ENCODE measurements around the gene PRSS50. TPM values are rescaled to one million over a fixed set of nuclear protein-coding genes. Genes with fewer than 3 reads are reported as not detected.

The PRSS50 gene
- total RNA-seq, 2 donors from 2014 or later = 0.14 to 0.80 TPM

DNA sequence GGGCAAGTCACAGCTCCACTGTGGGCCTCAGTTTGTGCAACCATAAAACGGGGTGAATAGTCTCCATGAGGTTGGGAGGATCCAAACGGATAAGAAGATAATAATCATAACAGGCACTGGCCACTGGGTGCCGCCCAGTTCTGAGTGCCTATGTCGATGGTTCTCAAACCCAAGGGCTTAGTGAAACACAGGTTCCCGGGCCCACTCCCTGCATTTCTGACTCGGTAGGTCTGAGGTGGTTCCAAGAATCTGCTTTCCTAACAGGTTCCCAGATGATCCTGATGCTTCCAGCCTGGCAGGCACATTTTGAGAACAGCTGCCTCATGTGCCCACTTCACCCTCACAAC, 45.3 kb downstream of the PRSS50 start:
- Histone ChIP-seq H3K27ac (no peak overlapping the region), H3K36me3 (no peaks in the 10 kb centered on the region), H3K27me3 (replicated peaks; ENCODE audit: insufficient read depth) (no peaks in the 10 kb centered on the region), H3K4me3 (no peak overlapping the region), H3K9me3 (no peaks in the 10 kb centered on the region), H3K4me1 (replicated peaks) (no peaks in the 10 kb centered on the region)
- intact Hi-C loops (cut with DNase I) = no loop called here
- no peak for TF ChIP-seq POLR2A (IDR thresholded peaks at IDR 0.05)
- no peak for TF ChIP-seq POLR2AphosphoS5 (IDR thresholded peaks at IDR 0.05)
- no peak for DNase-seq (ENCODE audit: low spot score)
- WGBS = 91% methylated on average over 6 of the region's 6 CpGs

DNA sequence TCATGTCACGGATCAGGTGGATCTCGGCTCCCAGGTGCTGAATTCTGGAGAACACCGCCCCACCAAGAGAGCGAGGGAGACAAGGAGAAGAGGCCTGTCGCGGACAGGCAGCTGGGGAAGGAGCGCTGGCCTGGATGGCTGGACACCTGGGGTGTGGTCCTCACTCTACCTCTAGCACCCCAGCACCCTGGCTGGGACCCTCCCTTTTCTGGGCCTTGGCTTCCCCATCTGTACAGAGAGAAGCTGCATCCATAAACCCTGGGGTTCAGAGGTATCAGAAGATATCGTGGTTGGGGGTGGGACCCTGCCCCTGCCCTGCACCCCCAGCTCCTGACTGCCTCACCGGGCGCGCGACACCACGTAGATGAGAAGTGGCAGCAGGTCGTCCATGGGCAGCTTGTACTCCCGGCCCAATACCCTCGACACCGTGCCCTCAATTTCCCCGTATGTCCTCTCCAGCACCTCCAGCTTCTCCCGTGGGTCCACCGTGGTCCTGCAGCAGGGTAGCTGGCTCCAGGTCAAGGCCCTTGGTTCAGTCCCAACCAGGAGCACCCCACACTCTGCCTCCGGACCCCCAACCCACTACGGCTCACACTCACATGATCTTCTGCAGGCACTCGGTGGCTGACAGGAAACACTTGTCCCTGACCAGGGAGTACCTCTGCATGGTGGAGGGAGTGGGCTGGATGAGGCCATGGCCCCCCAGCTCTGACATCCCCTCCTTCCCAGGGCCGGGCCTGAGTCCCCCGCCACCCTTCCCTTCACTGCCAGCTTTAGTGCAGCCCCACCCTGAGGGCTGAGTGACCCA, 45.9 kb downstream of the PRSS50 start:
- no peak for DNase-seq (ENCODE audit: low spot score)
- WGBS = 88% methylated on average over 25 of the region's 25 CpGs
- H3K27ac ChIP-seq = no peak overlapping the region

DNA sequence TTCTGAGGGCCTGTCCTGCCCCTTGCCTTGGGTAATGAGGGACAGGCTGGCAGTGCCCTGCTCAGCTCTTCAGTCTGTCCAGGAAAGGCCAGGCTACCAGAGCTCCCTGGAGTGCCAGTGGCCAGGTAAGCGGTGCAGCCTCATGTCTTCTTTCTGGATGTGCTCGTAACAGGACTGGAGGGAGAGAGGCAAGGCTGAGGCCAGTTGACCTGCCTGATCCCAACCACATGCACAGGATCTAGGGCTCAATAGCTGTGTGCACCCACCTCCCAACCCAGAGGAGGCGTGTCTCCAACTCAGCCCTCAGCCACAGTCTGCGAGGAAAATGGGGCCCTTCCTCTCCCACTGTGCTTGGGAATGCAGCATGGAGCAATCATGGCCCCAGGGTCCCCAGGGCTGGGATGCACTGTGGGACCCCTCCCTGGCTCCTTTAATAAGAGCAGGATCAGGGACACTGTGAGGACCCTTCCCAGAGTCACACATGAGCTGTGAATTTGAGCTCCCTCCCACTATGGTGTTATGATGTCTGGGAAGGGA, 46.7 kb downstream of the PRSS50 start:
- intact Hi-C loops (cut with DNase I) = no loop called here
- H3K27me3 ChIP-seq (replicated peaks; ENCODE audit: insufficient read depth) = no peaks in the 10 kb centered on the region
- no peak for DNase-seq (ENCODE audit: low spot score)
- H3K36me3 ChIP-seq = no peaks in the 10 kb centered on the region
- H3K9me3 ChIP-seq = no peaks in the 10 kb centered on the region
- H3K4me1 ChIP-seq (replicated peaks) = peaks cover 5% of the 10 kb centered on the region
- no peak overlapping the region for H3K27ac ChIP-seq
- TF ChIP-seq POLR2A (IDR thresholded peaks at IDR 0.05) (no peak), POLR2AphosphoS5 (IDR thresholded peaks at IDR 0.05) (no peak)
- TF ChIP-seq, protein P1, sequence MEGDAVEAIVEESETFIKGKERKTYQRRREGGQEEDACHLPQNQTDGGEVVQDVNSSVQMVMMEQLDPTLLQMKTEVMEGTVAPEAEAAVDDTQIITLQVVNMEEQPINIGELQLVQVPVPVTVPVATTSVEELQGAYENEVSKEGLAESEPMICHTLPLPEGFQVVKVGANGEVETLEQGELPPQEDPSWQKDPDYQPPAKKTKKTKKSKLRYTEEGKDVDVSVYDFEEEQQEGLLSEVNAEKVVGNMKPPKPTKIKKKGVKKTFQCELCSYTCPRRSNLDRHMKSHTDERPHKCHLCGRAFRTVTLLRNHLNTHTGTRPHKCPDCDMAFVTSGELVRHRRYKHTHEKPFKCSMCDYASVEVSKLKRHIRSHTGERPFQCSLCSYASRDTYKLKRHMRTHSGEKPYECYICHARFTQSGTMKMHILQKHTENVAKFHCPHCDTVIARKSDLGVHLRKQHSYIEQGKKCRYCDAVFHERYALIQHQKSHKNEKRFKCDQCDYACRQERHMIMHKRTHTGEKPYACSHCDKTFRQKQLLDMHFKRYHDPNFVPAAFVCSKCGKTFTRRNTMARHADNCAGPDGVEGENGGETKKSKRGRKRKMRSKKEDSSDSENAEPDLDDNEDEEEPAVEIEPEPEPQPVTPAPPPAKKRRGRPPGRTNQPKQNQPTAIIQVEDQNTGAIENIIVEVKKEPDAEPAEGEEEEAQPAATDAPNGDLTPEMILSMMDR (IDR thresholded peaks at IDR 0.05) = no peak
- H3K4me3 ChIP-seq = no peak overlapping the region
- 100% methylated on average over 4 of the region's 4 CpGs for WGBS

More for the DNA sequence above, 45.9 kb downstream of the PRSS50 start:
- TF ChIP-seq POLR2A (IDR thresholded peaks at IDR 0.05) (no peak), POLR2AphosphoS5 (IDR thresholded peaks at IDR 0.05) (no peak)
- TF ChIP-seq, protein P1 (IDR thresholded peaks at IDR 0.05) = no peak
- Histone ChIP-seq H3K36me3 (no peaks in the 10 kb centered on the region), H3K4me1 (replicated peaks) (no peaks in the 10 kb centered on the region), H3K4me3 (no peak overlapping the region), H3K27me3 (replicated peaks; ENCODE audit: insufficient read depth) (no peaks in the 10 kb centered on the region), H3K9me3 (no peaks in the 10 kb centered on the region)
- intact Hi-C loops (cut with DNase I) = no loop called here

DNA sequence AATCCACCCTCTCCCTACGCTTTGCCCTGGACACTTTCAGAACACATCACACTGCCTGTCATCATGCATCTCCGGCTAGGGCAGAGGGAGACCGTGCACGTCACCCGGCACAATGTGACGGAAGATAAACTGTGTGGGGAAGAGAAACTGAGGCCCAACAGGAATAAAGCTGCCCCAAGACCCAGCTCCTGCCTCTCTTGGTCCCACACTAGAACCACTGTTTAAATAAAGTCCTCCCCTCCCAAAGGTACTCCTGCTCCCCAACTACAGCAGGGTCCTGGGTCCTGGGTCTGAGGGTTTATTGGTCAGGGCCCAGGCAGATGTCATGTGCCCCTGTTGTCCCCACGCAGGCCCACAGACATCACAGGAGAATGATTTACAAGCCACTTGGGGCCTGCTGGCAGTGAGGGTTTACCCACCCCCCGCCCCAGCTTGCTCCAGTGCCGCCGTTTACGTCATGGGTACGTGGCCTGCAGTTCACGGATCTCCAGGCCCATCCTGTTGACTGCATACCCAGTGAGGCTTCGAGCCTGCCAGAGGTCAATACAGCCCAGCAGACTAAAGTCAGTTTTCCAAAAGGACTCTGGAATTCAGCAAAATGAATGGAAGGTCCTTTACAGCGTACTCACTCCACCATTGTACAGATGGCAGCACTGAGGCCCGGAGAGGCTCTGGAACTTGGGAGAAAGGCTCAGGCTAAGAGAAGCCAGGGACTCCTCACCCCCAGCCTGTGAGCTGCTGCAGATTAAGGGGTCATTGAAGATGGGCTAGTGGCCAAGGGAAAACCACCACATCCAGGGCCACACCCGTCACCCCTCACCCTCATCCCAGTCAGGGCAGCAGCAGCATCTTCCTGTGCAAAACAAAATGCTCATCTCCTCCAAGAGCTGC, 47.4 kb downstream of the PRSS50 start:
- peaks cover 6% of the 10 kb centered on the region for H3K4me1 ChIP-seq (replicated peaks)
- no peak overlapping the region for H3K4me3 ChIP-seq
- H3K36me3 ChIP-seq = no peaks in the 10 kb centered on the region
- H3K27me3 ChIP-seq (replicated peaks; ENCODE audit: insufficient read depth) = no peaks in the 10 kb centered on the region
- intact Hi-C loops (cut with DNase I) = no loop called here
- TF ChIP-seq POLR2A (IDR thresholded peaks at IDR 0.05) (no peak), POLR2AphosphoS5 (IDR thresholded peaks at IDR 0.05) (no peak)
- TF ChIP-seq, protein P1 (IDR thresholded peaks at IDR 0.05) = no peak
- H3K9me3 ChIP-seq = no peaks in the 10 kb centered on the region
- WGBS = 82% methylated on average over 12 of the region's 17 CpGs
- H3K27ac ChIP-seq = no peak overlapping the region
- DNase-seq (ENCODE audit: low spot score) = no peak

All from prostate gland (tissue), 2 donors.